ENCODE measurements around the gene ZSWIM5. TPM values are rescaled to one million over a fixed set of nuclear protein-coding genes. Genes with fewer than 3 reads are reported as not detected.

Gene ZSWIM5
- polyA plus RNA-seq, 1 donor (not counting 4 experiments of a cell fraction or from before 2014, with no cell fraction given) = 0.03 TPM

DNA sequence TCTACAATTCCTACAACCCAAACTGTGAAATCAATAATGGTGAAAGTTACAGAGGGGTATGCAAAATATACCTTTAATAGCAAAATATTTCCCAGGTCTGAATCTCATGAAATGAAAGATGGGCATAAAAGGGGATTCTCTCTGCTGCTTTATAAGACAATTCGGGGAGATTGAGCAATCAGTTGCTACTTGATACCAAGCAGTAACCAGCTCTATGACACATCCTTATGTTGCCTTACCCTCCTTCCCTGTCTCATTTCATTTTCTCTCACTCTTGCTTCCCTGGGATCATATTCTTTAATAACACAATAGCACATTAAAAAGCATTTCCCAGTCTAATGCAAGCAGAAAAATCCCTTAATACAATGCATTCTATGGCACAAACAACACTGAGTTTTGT lies 29.0 kb downstream of the ZSWIM5 start:
- no peaks in the 10 kb centered on the region for H3K27me3 ChIP-seq (ENCODE audit: control insufficient read depth, extremely low read depth, insufficient read depth, low read length)
- no peak overlapping the region for H2AFZ ChIP-seq (ENCODE audit: control insufficient read depth, low read length)
- H3K9ac ChIP-seq (ENCODE audit: control insufficient read depth, extremely low read depth, insufficient read depth, low read length) = no peak overlapping the region
- DNase-seq (ENCODE audit: low read depth, low spot score) (no peak), FAIRE-seq (no peak)
- H3K9me1 ChIP-seq (ENCODE audit: control insufficient read depth, extremely low read depth, insufficient read depth, low read length) = no peaks in the 10 kb centered on the region
- H4K20me1 ChIP-seq (ENCODE audit: control insufficient read depth, extremely low read depth, insufficient read depth, low read length) = no peaks in the 10 kb centered on the region
- no peaks in the 10 kb centered on the region for H3K36me3 ChIP-seq (ENCODE audit: control insufficient read depth in 2 of 2, extremely low read depth in 1 of 2, insufficient read depth in 2 of 2, low read length in 2 of 2)
- no peak overlapping the region for H3K27ac ChIP-seq (ENCODE audit: control insufficient read depth, insufficient read depth, low read length)
- dilution Hi-C loops (cut with MboI; ENCODE audit: extremely low pct_ligation_motif_present, low sequenced_read_pairs) = no loop called here
- H3K79me2 ChIP-seq (ENCODE audit: control insufficient read depth, insufficient read depth, low read length) = no peaks in the 10 kb centered on the region
- H3K4me1 ChIP-seq (ENCODE audit: control insufficient read depth, extremely low read depth, insufficient read depth, low read length) = no peaks in the 10 kb centered on the region
- H3K4me3 ChIP-seq (ENCODE audit: control insufficient read depth in 2 of 3, extremely low read depth in 1 of 3, insufficient read depth in 2 of 3, low read depth in 1 of 3, low read length in 3 of 3) = no peak overlapping the region
- no peaks in the 10 kb centered on the region for H3K9me3 ChIP-seq (ENCODE audit: control insufficient read depth, low read depth, low read length)
- no peak for TF ChIP-seq EZH2 (IDR thresholded peaks at IDR 0.05; ENCODE audit: low read length)
- TF ChIP-seq, protein P1, sequence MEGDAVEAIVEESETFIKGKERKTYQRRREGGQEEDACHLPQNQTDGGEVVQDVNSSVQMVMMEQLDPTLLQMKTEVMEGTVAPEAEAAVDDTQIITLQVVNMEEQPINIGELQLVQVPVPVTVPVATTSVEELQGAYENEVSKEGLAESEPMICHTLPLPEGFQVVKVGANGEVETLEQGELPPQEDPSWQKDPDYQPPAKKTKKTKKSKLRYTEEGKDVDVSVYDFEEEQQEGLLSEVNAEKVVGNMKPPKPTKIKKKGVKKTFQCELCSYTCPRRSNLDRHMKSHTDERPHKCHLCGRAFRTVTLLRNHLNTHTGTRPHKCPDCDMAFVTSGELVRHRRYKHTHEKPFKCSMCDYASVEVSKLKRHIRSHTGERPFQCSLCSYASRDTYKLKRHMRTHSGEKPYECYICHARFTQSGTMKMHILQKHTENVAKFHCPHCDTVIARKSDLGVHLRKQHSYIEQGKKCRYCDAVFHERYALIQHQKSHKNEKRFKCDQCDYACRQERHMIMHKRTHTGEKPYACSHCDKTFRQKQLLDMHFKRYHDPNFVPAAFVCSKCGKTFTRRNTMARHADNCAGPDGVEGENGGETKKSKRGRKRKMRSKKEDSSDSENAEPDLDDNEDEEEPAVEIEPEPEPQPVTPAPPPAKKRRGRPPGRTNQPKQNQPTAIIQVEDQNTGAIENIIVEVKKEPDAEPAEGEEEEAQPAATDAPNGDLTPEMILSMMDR (optimal IDR thresholded peaks at IDR 0.05 in 1 of 3, IDR thresholded peaks at IDR 0.05 in 1 of 3, conservative IDR thresholded peaks at IDR 0.05 in 1 of 3; ENCODE audit: extremely low read depth in 1 of 3, insufficient read depth in 2 of 3, low read length in 3 of 3) = no peak
- no peak overlapping the region for H3K4me2 ChIP-seq (ENCODE audit: control insufficient read depth, extremely low read depth, insufficient read depth, low read depth, low read length)

DNA sequence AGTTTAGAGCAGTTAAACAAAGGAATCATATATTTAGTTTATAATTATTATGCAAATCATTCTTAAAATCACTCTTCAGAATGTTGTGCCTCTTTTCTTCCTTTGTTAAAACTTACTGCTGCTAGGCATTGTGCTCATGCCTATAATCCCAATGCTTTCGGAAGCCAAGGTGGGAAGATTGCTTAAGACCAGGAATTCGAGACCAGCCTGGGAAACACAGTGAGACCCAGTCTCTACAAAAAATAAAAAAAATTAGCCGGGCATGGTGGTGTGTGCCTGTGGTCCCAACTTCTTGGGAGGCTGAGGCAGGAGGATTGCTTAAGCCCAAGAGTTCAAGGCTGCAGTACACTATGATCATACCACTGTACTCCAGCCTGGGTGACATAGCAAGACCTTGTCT lies 33.6 kb downstream of the ZSWIM5 start:
- DNase-seq (ENCODE audit: low read depth, low spot score) = no peak
- H3K27ac ChIP-seq (ENCODE audit: control insufficient read depth, insufficient read depth, low read length) = no peak overlapping the region
- H3K27me3 ChIP-seq (ENCODE audit: control insufficient read depth, extremely low read depth, insufficient read depth, low read length) = no peaks in the 10 kb centered on the region
- no peaks in the 10 kb centered on the region for H3K36me3 ChIP-seq (ENCODE audit: control insufficient read depth in 2 of 2, extremely low read depth in 1 of 2, insufficient read depth in 2 of 2, low read length in 2 of 2)
- dilution Hi-C loops (cut with MboI; ENCODE audit: extremely low pct_ligation_motif_present, low sequenced_read_pairs) = no loop called here
- H2AFZ ChIP-seq (ENCODE audit: control insufficient read depth, low read length) = no peak overlapping the region
- no peak for FAIRE-seq
- TF ChIP-seq EZH2 (IDR thresholded peaks at IDR 0.05; ENCODE audit: low read length) = no peak
- TF ChIP-seq, protein P1 (optimal IDR thresholded peaks at IDR 0.05 in 1 of 3, IDR thresholded peaks at IDR 0.05 in 1 of 3, conservative IDR thresholded peaks at IDR 0.05 in 1 of 3; ENCODE audit: extremely low read depth in 1 of 3, insufficient read depth in 2 of 3, low read length in 3 of 3) = no peak
- no peaks in the 10 kb centered on the region for H3K9me1 ChIP-seq (ENCODE audit: control insufficient read depth, extremely low read depth, insufficient read depth, low read length)
- H4K20me1 ChIP-seq (ENCODE audit: control insufficient read depth, extremely low read depth, insufficient read depth, low read length) = no peaks in the 10 kb centered on the region
- H3K4me2 ChIP-seq (ENCODE audit: control insufficient read depth, extremely low read depth, insufficient read depth, low read depth, low read length) = no peak overlapping the region
- H3K4me1 ChIP-seq (ENCODE audit: control insufficient read depth, extremely low read depth, insufficient read depth, low read length) = no peaks in the 10 kb centered on the region
- no peak overlapping the region for H3K9ac ChIP-seq (ENCODE audit: control insufficient read depth, extremely low read depth, insufficient read depth, low read length)
- H3K4me3 ChIP-seq (ENCODE audit: control insufficient read depth in 2 of 3, extremely low read depth in 1 of 3, insufficient read depth in 2 of 3, low read depth in 1 of 3, low read length in 3 of 3) = no peak overlapping the region
- no peaks in the 10 kb centered on the region for H3K79me2 ChIP-seq (ENCODE audit: control insufficient read depth, insufficient read depth, low read length)
- H3K9me3 ChIP-seq (ENCODE audit: control insufficient read depth, low read depth, low read length) = no peaks in the 10 kb centered on the region

Measured in keratinocyte (primary cell).